Panc1 (cell line): ENCODE results near the gene AFDN. TPM values are rescaled to one million over a fixed set of nuclear protein-coding genes. Genes with fewer than 3 reads are reported as not detected.

Experiments
- ATAC-seq: fragments of 200-7000 bp; cut with Tn5 transposase; 2 replicates; pipeline ENCODE4 v1.9.1; 2020; ENCODE audit warnings: mild to moderate bottlenecking, moderate library complexity
- BruUV-seq: library from RNA; stranded (reverse); fragments of 400-500 nt; replicated peaks from 2 replicates; lab custom pipeline; 2021; lab: Mats Ljungman, UMichigan
- CTCF ChIA-PET: fragments of 300-600 bp; sonication (Branson Sonifier 250); formaldehyde crosslinking; loops from one replicate; lab custom pipeline; 2022; ENCODE audit warnings: antibody characterized with exemption; lab: Charles Lee
- POLR2A ChIA-PET: fragments of 300-600 bp; sonication (Branson Sonifier 250); formaldehyde crosslinking; loops from one replicate; lab custom pipeline; 2022; ENCODE audit warnings: antibody characterized with exemption; lab: Charles Lee
- DNase-seq: peaks from one replicate; pipeline ENCODE4 v3.0.0-alpha.2; 2010; ENCODE audit warnings: low read depth, low spot score
- H3K27ac ChIP-seq: 2 replicates; pipeline ENCODE4 v1.5.1; 2011; ENCODE audit warnings: mild to moderate bottlenecking, low read length, inconsistent platforms
- H3K27me3 ChIP-seq: fragments of 200-500 bp; sonication (Bioruptor generic); 2 replicates; pipeline ENCODE4 v1.6.0; 2014; ENCODE audit warnings: low read length, inconsistent platforms; ENCODE audit not compliant: control insufficient read depth, insufficient read depth
- H3K36me3 ChIP-seq: fragments of 200-500 bp; sonication (Bioruptor generic); 2 replicates; pipeline ENCODE4 v1.5.1; 2014; ENCODE audit warnings: inconsistent platforms, mild to moderate bottlenecking, low read length, moderate library complexity; ENCODE audit not compliant: control insufficient read depth, insufficient read depth
- H3K4me1 ChIP-seq: 2 replicates; pipeline ENCODE4 v1.5.1; 2011; ENCODE audit warnings: inconsistent platforms, mild to moderate bottlenecking, low read length, moderate library complexity; ENCODE audit not compliant: control insufficient read depth, insufficient read depth
- H3K4me3 ChIP-seq, 2 experiments: 2 replicates each; pipeline ENCODE4 v1.5.1; 2011 to 2012; ENCODE audit warnings: low read depth in 2 of 2, low read length in 2 of 2, mild to moderate bottlenecking in 2 of 2, inconsistent platforms in 1 of 2, moderate library complexity in 1 of 2
- H3K9me3 ChIP-seq: fragments of 200-500 bp; sonication (Bioruptor generic); 2 replicates; pipeline ENCODE4 v1.5.1; 2014; ENCODE audit warnings: low read depth, mild to moderate bottlenecking, inconsistent platforms, low read length, moderate library complexity; ENCODE audit not compliant: control insufficient read depth, insufficient read depth
- CTCF ChIP-seq: fragments of 450-650 bp; IDR thresholded peaks from 2 replicates; pipeline ENCODE4 v1.5.1; 2017; ENCODE audit warnings: mild to moderate bottlenecking
- POLR2AphosphoS5 ChIP-seq: IDR thresholded peaks from 2 replicates; pipeline ENCODE4 v1.6.1; 2012; ENCODE audit warnings: mild to moderate bottlenecking, low read depth, low read length, moderate library complexity
- SIN3A ChIP-seq: IDR thresholded peaks from 2 replicates; pipeline ENCODE4 v1.6.1; 2012; ENCODE audit warnings: low read depth, mild to moderate bottlenecking, low read length, moderate library complexity, borderline replicate concordance; ENCODE audit not compliant: insufficient read depth
- TCF7L2 ChIP-seq: IDR thresholded peaks from 2 replicates; pipeline ENCODE4 v1.6.1; 2011; ENCODE audit warnings: mild to moderate bottlenecking, low read depth, low read length, inconsistent platforms
- in situ Hi-C: cut with HindIII; loops from 2 replicates; pipeline ENCODE4 v1.10.0; 2016; ENCODE audit warnings: low sequenced_read_pairs, low pct_unique_long_range_greater_than_20kb
- intact Hi-C: fragments of 100-400 bp; cut with micrococcal nuclease; formaldehyde crosslinking; loops from one replicate; pipeline ENCODE4 v1.10.0; 2022; ENCODE audit not compliant: unreplicated experiment
- total RNA-seq: library from RNA; stranded (reverse); gene quantifications from one replicate; pipeline ENCODE4 v1.2.1, GENCODE V29; 2021; ENCODE audit not compliant: unreplicated experiment
- TF ChIP-seq, protein P1 (sequence below), 2 experiments: IDR thresholded peaks; 2 replicates each; pipeline ENCODE4 v1.6.1; 2011 to 2012; ENCODE audit warnings: low read depth in 2 of 2, control low read depth in 1 of 2, low read length in 1 of 2, mild to moderate bottlenecking in 1 of 2, moderate library complexity in 1 of 2; ENCODE audit not compliant: insufficient read depth in 1 of 2

The AFDN gene
- total RNA-seq, 1 experiment from 2014 or later, result 143 TPM

- no peak overlapping the region for H3K27ac ChIP-seq
- H3K36me3 ChIP-seq, result no peaks in the 10 kb centered on the region
- in situ Hi-C loops (no loop called here), intact Hi-C loops (no loop called here)
- TF ChIP-seq, protein P1, sequence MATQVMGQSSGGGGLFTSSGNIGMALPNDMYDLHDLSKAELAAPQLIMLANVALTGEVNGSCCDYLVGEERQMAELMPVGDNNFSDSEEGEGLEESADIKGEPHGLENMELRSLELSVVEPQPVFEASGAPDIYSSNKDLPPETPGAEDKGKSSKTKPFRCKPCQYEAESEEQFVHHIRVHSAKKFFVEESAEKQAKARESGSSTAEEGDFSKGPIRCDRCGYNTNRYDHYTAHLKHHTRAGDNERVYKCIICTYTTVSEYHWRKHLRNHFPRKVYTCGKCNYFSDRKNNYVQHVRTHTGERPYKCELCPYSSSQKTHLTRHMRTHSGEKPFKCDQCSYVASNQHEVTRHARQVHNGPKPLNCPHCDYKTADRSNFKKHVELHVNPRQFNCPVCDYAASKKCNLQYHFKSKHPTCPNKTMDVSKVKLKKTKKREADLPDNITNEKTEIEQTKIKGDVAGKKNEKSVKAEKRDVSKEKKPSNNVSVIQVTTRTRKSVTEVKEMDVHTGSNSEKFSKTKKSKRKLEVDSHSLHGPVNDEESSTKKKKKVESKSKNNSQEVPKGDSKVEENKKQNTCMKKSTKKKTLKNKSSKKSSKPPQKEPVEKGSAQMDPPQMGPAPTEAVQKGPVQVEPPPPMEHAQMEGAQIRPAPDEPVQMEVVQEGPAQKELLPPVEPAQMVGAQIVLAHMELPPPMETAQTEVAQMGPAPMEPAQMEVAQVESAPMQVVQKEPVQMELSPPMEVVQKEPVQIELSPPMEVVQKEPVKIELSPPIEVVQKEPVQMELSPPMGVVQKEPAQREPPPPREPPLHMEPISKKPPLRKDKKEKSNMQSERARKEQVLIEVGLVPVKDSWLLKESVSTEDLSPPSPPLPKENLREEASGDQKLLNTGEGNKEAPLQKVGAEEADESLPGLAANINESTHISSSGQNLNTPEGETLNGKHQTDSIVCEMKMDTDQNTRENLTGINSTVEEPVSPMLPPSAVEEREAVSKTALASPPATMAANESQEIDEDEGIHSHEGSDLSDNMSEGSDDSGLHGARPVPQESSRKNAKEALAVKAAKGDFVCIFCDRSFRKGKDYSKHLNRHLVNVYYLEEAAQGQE (IDR thresholded peaks at IDR 0.05; ENCODE audit: insufficient read depth in 1 of 2, low read depth in 2 of 2, low read length in 1 of 2), result peak in 1 of 2 experiments; percentile 77; a peak in 2 of 4 replicates
- no peak for TF ChIP-seq SIN3A
- BruUV-seq, result no TSS peak
- no peaks in the 10 kb centered on the region for H3K27me3 ChIP-seq
- DNase-seq (no peak), ATAC-seq (no peak)
- ChIA-PET CTCF (no interaction called here), POLR2A (no interaction called here)
- no peaks in the 10 kb centered on the region for H3K9me3 ChIP-seq
- peaks cover 57% of the 10 kb centered on the region for H3K4me1 ChIP-seq
- H3K4me3 ChIP-seq, result no peak overlapping the region
Observed at GRCh38 chr6:167836721-167837120, 10.0 kb downstream of the AFDN start.

DNA sequence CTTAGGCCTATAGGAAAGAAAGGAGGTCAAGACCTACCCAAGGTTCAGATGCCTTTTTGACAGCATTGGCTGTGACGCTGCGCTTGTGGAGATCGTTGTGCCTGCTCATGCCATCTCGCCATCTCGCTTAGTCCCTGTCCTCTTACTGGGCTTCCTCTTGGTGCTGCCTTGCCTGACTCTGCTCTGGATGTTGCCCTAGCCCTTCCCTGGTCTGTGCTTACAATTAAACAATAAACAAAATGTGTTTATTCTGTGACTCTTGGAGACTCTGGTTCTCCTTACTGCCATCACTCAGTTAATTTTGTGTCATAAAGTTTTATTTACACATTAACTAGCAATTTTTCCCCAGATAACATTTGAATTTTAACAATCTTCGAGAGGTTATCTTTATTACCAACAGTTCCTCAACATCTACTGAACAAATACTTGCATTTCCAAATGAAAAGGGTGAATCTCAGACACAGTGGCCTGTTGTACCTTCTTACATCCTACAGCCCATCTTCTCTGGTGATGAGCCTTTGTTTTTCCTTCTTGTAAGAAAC, 11.6 kb downstream of the AFDN start:
- no peaks in the 10 kb centered on the region for H3K36me3 ChIP-seq
- H3K4me3 ChIP-seq, result no peak overlapping the region
- no TSS peak for BruUV-seq
- peaks cover 54% of the 10 kb centered on the region for H3K4me1 ChIP-seq
- in situ Hi-C loops, result no loop called here
- DNase-seq (no peak), ATAC-seq (0 out of 2 replicates have a peak, but pooled peaks have one; percentile 32)
- TF ChIP-seq, protein P1 (IDR thresholded peaks at IDR 0.05; ENCODE audit: insufficient read depth in 1 of 2, low read depth in 2 of 2, low read length in 1 of 2), result no peak
- TF ChIP-seq TCF7L2 (no peak), CTCF (no peak), SIN3A (no peak), POLR2AphosphoS5 (no peak)
- no peaks in the 10 kb centered on the region for H3K9me3 ChIP-seq
- POLR2A ChIA-PET, result no interaction called here
- intact Hi-C loops, result no loop called here
- CTCF ChIA-PET, result no interaction called here
- H3K27me3 ChIP-seq, result no peaks in the 10 kb centered on the region
- no peak overlapping the region for H3K27ac ChIP-seq
